Stimulated activated CD8-positive, alpha-beta memory T cell treated with anti-CD3 and anti-CD28 coated beads, Interleukin-4, amount 100 ng/mL, for 1 hour (primary cell): ENCODE data around the gene EMP2.
"Not testable (repeated sequence)": the region's sequence is repeated elsewhere in the genome, so short reads cannot be mapped to it uniquely, and the experiment has no call there.

ENCODE experiments used
- DNase-seq, 2 donors: peaks; one replicate each; pipeline ENCODE4 v3.0.0-alpha.2; 2020; ENCODE audit warnings: low read depth in 2 of 2, low spot score in 1 of 2

EMP2 gene

GRCh38 chr16:10579965-10580882 is at the start of gene EMP2:
Gene EMP2, minus strand, starts transcription at chr16:10580598. Its CDS starts 32,981 bp downstream, at chr16:10547617.
- no peak for DNase-seq

- no peak for DNase-seq
Measured at GRCh38 chr16:10629592-10629963, 49.2 kb upstream of the EMP2 start.

- DNase-seq = no peak
Measured at GRCh38 chr16:10625595-10626357, 45.4 kb upstream of the EMP2 start.

GRCh38 chr16:10624527-10624926 is 44.1 kb upstream of the EMP2 start:
- no peak for DNase-seq

GRCh38 chr16:10623059-10623458 is 42.7 kb upstream of the EMP2 start:
- DNase-seq = no peak

- no peak for DNase-seq
Measured at GRCh38 chr16:10622036-10622921, 41.9 kb upstream of the EMP2 start.

- DNase-seq = not testable (repeated sequence)
Measured at GRCh38 chr16:10621216-10621949, 41.0 kb upstream of the EMP2 start.

GRCh38 chr16:10620120-10620519 is 39.7 kb upstream of the EMP2 start:
- DNase-seq = no peak

GRCh38 chr16:10619271-10619849 is 39.0 kb upstream of the EMP2 start:
- no peak for DNase-seq

GRCh38 chr16:10618710-10619209 is 38.4 kb upstream of the EMP2 start:
- no peak for DNase-seq

GRCh38 chr16:10617662-10618420 is 37.4 kb upstream of the EMP2 start:
- no peak for DNase-seq

GRCh38 chr16:10616756-10617640 is 36.6 kb upstream of the EMP2 start:
- no peak for DNase-seq

GRCh38 chr16:10616419-10616755 is 36.0 kb upstream of the EMP2 start:
- no peak for DNase-seq

GRCh38 chr16:10614685-10615084 is 34.3 kb upstream of the EMP2 start:
- DNase-seq = no peak

- DNase-seq = no peak
Measured at GRCh38 chr16:10613785-10614485, 33.5 kb upstream of the EMP2 start.

GRCh38 chr16:10612649-10613179 is 32.3 kb upstream of the EMP2 start:
- no peak for DNase-seq

- DNase-seq = no peak
Measured at GRCh38 chr16:10611825-10612342, 31.5 kb upstream of the EMP2 start.
